AG04449 (cell line): ENCODE data around the gene MLH3.
A peak's percentile ranks its signal among the peaks of the same experiment; 100 is the strongest.
"Not testable (repeated sequence)": the region's sequence is repeated elsewhere in the genome, so short reads cannot be mapped to it uniquely, and the experiment has no call there.

ENCODE experiments used
- CTCF ChIA-PET: fragments of 350-600 bp; formaldehyde crosslinking; extraction: SDS; loops from one replicate; lab custom pipeline; 2021; ENCODE audit warnings: antibody characterized with exemption; lab: Yijun Ruan, JAX
- POLR2A ChIA-PET: fragments of 400-600, 350-600 bp; formaldehyde crosslinking; extraction: SDS; loops from one replicate; lab custom pipeline; 2020; ENCODE audit warnings: antibody characterized with exemption, inconsistent platforms; lab: Yijun Ruan, JAX
- DNase-seq: peaks from one replicate; pipeline ENCODE4 v3.0.0-alpha.2; 2010; ENCODE audit warnings: low read depth, low spot score
- H3K4me3 ChIP-seq: 2 replicates; pipeline ENCODE4 v1.5.1; 2011; ENCODE audit warnings: low read depth, mild to moderate bottlenecking, control low read depth, low read length
- TF ChIP-seq, protein P1 (sequence below): IDR thresholded peaks from one replicate; pipeline ENCODE4 v1.5.1; 2011; ENCODE audit warnings: mild to moderate bottlenecking, moderate library complexity, low read length, control low read depth, inconsistent platforms; ENCODE audit not compliant: insufficient read depth; ENCODE audit errors: missing control alignments

The MLH3 gene

DNA sequence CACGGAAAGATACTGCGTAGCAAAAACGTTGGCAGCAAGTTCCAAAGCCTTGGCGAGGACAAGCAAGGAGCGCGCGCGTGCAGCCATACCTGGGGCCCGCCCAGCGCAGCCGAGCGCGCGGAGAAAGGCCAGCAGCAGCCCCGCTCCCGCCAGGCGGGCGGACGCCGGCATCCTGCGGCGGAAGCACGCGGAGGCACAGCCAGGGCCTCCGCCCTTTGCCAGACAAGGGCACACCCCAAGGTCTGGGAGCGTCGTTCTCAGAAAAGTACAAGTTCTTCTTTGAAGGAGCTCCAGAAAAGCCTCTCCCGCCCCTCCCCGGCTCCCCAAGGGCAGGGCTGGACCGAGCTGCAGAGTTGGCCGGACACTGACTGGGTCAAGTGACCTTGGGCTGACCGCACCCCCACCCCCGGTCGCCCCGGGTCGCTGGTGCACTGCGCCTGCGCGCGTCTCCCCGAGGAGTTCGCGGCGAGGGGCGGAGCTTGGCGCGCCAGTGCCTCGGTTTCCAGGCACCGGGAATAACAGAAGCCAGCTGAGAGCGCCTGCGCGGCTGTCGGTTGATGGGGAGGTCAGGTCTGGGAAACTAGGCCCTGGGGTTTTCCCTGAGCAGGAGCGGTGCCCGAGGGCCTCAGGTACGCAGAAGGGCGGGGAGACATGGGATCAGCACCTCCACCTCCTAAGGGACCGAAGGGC, 18.0 kb upstream of the MLH3 start, which contains the start of gene ZC2HC1C:
TSS of gene ZC2HC1C (plus strand) at position 521 of the 690 bp plus-strand sequence. CDS start 933 bp downstream, outside the sequence.
- DNase-seq: no peak
- TF ChIP-seq, protein P1, sequence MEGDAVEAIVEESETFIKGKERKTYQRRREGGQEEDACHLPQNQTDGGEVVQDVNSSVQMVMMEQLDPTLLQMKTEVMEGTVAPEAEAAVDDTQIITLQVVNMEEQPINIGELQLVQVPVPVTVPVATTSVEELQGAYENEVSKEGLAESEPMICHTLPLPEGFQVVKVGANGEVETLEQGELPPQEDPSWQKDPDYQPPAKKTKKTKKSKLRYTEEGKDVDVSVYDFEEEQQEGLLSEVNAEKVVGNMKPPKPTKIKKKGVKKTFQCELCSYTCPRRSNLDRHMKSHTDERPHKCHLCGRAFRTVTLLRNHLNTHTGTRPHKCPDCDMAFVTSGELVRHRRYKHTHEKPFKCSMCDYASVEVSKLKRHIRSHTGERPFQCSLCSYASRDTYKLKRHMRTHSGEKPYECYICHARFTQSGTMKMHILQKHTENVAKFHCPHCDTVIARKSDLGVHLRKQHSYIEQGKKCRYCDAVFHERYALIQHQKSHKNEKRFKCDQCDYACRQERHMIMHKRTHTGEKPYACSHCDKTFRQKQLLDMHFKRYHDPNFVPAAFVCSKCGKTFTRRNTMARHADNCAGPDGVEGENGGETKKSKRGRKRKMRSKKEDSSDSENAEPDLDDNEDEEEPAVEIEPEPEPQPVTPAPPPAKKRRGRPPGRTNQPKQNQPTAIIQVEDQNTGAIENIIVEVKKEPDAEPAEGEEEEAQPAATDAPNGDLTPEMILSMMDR: no peak
- H3K4me3 ChIP-seq: peak within 1 kb of the TSS; percentile 67
- ChIA-PET CTCF (interaction anchor here (0.6 to 4.7 kb wide), 7 partner anchors 10 to 208 kb away, joined by 3 to 52 read pairs (median 4); no protein-coding TSS in a partner anchor), POLR2A (interaction anchor here (0.8 kb wide), 1 partner anchor 58 kb away, joined by 4 read pairs; no protein-coding TSS in a partner anchor)

DNA sequence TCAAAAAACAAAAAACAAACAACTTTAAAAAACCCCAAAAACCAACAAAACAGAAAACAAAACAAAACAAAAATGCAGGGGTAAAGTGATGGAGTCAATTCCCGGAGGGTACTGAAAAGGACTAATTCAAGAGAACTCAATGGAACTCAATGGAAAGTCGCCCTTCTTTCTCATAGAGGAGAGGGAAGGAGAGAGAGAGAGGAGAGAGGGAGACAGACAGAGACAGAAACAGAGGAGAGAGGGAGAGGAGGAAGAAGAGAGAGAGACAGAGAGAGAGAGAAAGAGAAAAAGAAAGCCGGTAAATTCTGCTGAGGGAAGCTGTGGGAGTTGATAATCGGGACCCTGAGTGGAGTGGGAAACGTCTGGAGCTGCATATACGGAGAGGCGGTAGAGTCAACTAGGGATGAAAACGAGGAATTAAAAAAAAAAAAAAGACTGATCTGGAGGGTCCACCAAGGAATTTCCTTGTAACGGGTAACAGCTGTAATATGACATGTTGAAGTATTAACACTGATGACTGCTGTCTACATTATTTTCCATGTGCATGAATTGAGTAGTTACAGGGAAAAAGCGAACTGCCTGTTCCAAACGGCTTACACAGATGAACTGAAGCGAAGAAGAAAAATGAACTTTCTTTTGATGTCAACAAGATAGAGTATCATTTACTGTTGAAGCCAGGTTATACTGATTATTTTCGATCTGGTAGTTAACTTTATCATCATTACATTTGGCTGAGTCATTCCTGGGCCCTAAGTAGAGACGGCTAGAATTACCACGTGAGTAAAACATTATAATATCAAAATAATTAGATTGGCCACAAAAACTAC, 17.2 kb upstream of the MLH3 start:
- ChIA-PET CTCF (interaction anchor here (1.4 to 4.7 kb wide), 4 partner anchors 20 to 207 kb away, joined by 4 to 52 read pairs (median 26); no protein-coding TSS in a partner anchor), POLR2A (no interaction called here)
- peak overlapping the region; percentile 67 for H3K4me3 ChIP-seq
- TF ChIP-seq, protein P1: no peak
- no peak for DNase-seq

DNA sequence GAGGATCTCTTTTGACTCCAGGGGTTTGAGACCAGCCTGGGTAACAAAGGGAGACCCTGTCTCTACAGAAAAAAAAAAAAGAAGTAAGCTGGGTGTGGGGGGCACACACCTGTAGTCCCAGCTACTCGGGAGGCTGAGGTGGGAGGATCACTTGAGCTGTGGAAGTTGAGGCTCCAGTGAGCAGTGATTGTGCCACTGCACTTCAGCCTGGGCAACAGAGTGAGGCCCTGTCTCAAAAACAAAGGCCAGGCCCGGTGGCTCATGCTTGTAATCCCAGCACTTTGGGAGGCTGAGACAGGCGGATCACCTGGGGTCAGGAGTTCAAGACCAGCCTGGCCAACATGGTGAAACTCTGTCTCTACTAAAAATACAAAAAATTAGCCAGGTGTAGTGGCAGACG, 16.5 kb upstream of the MLH3 start:
- DNase-seq, H3K4me3 ChIP-seq, POLR2A ChIA-PET: not testable (repeated sequence)
- CTCF ChIA-PET: interaction anchor here (4.4 to 4.7 kb wide), 2 partner anchors 20 to 121 kb away, joined by 38 to 52 read pairs; no protein-coding TSS in a partner anchor

DNA sequence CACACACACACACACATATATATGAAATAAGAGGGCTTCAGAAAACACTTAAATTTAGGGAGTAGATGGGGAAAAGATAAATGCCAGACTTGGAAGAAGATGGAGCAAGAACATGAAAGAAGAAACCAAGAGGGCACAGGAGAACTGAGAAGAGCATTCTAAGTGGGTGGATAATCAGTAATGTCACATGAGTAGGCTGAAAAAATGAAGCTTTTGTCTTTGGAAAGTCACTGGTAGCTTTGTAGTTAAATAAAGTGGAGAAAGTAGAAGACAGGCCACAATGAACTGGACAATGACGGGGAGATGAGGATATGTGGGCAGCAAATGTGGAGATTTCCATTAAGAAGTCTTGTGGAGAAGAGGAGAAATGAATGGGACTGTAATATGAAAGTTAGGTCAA, 15.9 kb upstream of the MLH3 start:
- TF ChIP-seq, protein P1: no peak
- H3K4me3 ChIP-seq: no peak overlapping the region
- CTCF ChIA-PET: interaction anchor here (1.1 kb wide), 1 partner anchor 15 kb away, joined by 4 read pairs; no protein-coding TSS in a partner anchor

DNA sequence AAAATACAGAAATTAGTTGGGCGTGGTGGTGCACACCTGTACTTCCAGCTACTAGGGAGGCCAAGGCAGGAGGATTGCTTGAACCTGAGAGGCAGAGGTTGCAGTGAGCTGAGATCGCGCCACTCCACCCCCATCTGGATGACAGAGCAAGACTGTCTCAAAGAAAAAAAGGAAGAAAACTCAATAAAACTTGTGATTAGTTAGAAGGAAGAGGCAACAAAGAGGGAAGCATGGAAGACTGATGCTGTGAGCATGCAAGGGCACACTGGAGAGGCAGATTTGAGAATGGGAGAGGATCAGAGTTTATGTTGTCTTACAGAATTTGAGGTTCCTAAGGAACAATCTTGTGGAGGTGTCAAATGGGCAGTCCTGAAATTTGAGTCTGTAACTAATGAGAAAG, 15.4 kb upstream of the MLH3 start:
- TF ChIP-seq, protein P1: no peak
- ChIA-PET CTCF (interaction anchor here (1.1 kb wide), 1 partner anchor 16 kb away, joined by 4 read pairs; no protein-coding TSS in a partner anchor), POLR2A (no interaction called here)
- no peak overlapping the region for H3K4me3 ChIP-seq
- no peak for DNase-seq

More for the DNA sequence above, 15.9 kb upstream of the MLH3 start:
- POLR2A ChIA-PET: no interaction called here
- no peak for DNase-seq

DNA sequence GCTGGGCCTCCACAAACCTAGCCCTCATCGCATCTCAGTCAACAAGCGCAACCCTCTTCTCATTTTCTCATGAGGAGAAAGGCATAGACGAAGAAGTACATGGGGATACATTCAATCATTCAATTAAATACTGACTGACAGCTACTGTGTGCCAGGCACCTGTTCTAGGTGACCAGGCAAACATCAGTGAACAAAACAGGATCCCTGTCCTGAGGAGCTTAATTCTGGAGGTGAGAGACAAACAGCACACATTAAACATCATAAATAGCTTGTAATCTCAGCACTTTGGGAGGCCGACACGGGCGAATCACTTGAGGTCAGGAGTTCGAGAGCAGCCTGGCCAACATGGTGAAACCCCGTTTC, 12.9 kb upstream of the MLH3 start:
- POLR2A ChIA-PET: interaction anchor here (0.8 kb wide), 2 partner anchors 11 kb away, joined by 3 read pairs; no protein-coding TSS in a partner anchor

More for the DNA sequence above, 12.9 kb upstream of the MLH3 start:
- DNase-seq: no peak
- CTCF ChIA-PET: interaction anchor here (1.0 to 4.4 kb wide), 10 partner anchors 10 to 203 kb away, joined by 3 to 21 read pairs (median 4); partner anchors contain the start of gene MLH3
- H3K4me3 ChIP-seq: peak overlapping the region; percentile 68
- TF ChIP-seq, protein P1: no peak
